MCF 10A (cell line): Measurements from ENCODE around the gene CBX6. TPM values are rescaled to one million over a fixed set of nuclear protein-coding genes. Genes with fewer than 3 reads are reported as not detected.

ENCODE experiments used
- BruUV-seq: library from RNA; stranded (reverse); fragments of 400-500 nt; replicated peaks from 2 replicates; lab custom pipeline; 2021; lab: Mats Ljungman, UMichigan
- CTCF ChIA-PET: fragments of 300-600 bp; sonication (Branson Sonifier 250); formaldehyde crosslinking; extraction: SDS; loops from one replicate; lab custom pipeline; 2021; ENCODE audit warnings: antibody characterized with exemption, inconsistent platforms; lab: Yijun Ruan, JAX
- POLR2A ChIA-PET: fragments of 300-600, 350-650 bp; sonication (Branson Sonifier 250); formaldehyde crosslinking; extraction: SDS; loops from one replicate; lab custom pipeline; 2020; ENCODE audit warnings: antibody characterized with exemption, inconsistent platforms; lab: Yijun Ruan, JAX
- DNase-seq: peaks from one replicate; pipeline ENCODE4 v3.0.0-alpha.2; 2018; ENCODE audit not compliant: unreplicated experiment
- H3K27ac Mint-ChIP-seq: one replicate; pipeline ENCODE4 v1.8.0; 2022; ENCODE audit warnings: mild to moderate bottlenecking, low read depth, mixed read lengths; ENCODE audit not compliant: unreplicated experiment
- H3K27me3 Mint-ChIP-seq: one replicate; pipeline ENCODE4 v1.8.0; 2022; ENCODE audit warnings: mixed read lengths; ENCODE audit not compliant: insufficient read depth, unreplicated experiment
- H3K36me3 Mint-ChIP-seq: one replicate; pipeline ENCODE4 v1.8.0; 2022; ENCODE audit warnings: mild to moderate bottlenecking, moderate library complexity, mixed read lengths; ENCODE audit not compliant: insufficient read depth, unreplicated experiment
- H3K4me1 Mint-ChIP-seq: one replicate; pipeline ENCODE4 v1.8.0; 2022; ENCODE audit warnings: mixed read lengths; ENCODE audit not compliant: insufficient read depth, unreplicated experiment
- H3K4me3 Mint-ChIP-seq: one replicate; pipeline ENCODE4 v1.8.0; 2022; ENCODE audit warnings: mild to moderate bottlenecking, moderate library complexity, mixed read lengths; ENCODE audit not compliant: unreplicated experiment
- H3K9me3 Mint-ChIP-seq: one replicate; pipeline ENCODE4 v1.8.0; 2022; ENCODE audit warnings: mixed read lengths; ENCODE audit not compliant: unreplicated experiment
- CTCF ChIP-seq: fragments of 200-600 bp; IDR thresholded peaks from one replicate; pipeline ENCODE4 v1.8.0; 2022; ENCODE audit warnings: antibody characterized with exemption, mild to moderate bottlenecking; ENCODE audit not compliant: unreplicated experiment
- intact Hi-C: fragments of 100-400 bp; cut with micrococcal nuclease; formaldehyde crosslinking; loops from 2 replicates; pipeline ENCODE4 v1.14.1; 2022
- total RNA-seq: library from RNA; stranded (reverse); gene quantifications from 2 replicates; pipeline ENCODE4 v1.2.3, GENCODE V29; 2022

Gene CBX6
- total RNA-seq, 1 experiment from 2014 or later = 22.9 TPM

GRCh38 chr22:38827510-38827909, 44.5 kb downstream of the CBX6 start:
- no peak for DNase-seq
- Mint-ChIP-seq H3K27me3 (no peaks in the 10 kb centered on the region), H3K4me3 (no peak overlapping the region), H3K36me3 (no peaks in the 10 kb centered on the region), H3K4me1 (no peaks in the 10 kb centered on the region), H3K9me3 (no peaks in the 10 kb centered on the region), H3K27ac (no peak overlapping the region)
- ChIA-PET CTCF (interaction anchor here (1.1 kb wide), 1 partner anchor 42 kb away, joined by 4 read pairs; no protein-coding TSS in a partner anchor), POLR2A (no interaction called here)
- no TSS peak for BruUV-seq
- intact Hi-C loops = no loop called here
- TF ChIP-seq CTCF = no peak

GRCh38 chr22:38826801-38827200, 45.2 kb downstream of the CBX6 start:
- Mint-ChIP-seq H3K9me3 (no peaks in the 10 kb centered on the region), H3K4me1 (no peaks in the 10 kb centered on the region), H3K4me3 (no peak overlapping the region), H3K27me3 (peaks cover under 1% of the 10 kb centered on the region), H3K36me3 (no peaks in the 10 kb centered on the region), H3K27ac (no peak overlapping the region)
- no TSS peak for BruUV-seq
- TF ChIP-seq CTCF = no peak
- POLR2A ChIA-PET = no interaction called here
- CTCF ChIA-PET = no interaction called here
- DNase-seq = no peak
- intact Hi-C loops = no loop called here

GRCh38 chr22:38826386-38826785, 45.6 kb downstream of the CBX6 start:
- Mint-ChIP-seq H3K4me3 (no peak overlapping the region), H3K27me3 (peaks cover 4% of the 10 kb centered on the region), H3K4me1 (no peaks in the 10 kb centered on the region), H3K36me3 (no peaks in the 10 kb centered on the region), H3K9me3 (no peaks in the 10 kb centered on the region), H3K27ac (no peak overlapping the region)
- intact Hi-C loops = no loop called here
- CTCF ChIA-PET = no interaction called here
- TF ChIP-seq CTCF = no peak
- no peak for DNase-seq
- BruUV-seq = no TSS peak
- POLR2A ChIA-PET = no interaction called here

GRCh38 chr22:38824585-38824984, 47.4 kb downstream of the CBX6 start:
- no peak overlapping the region for H3K27ac Mint-ChIP-seq
- BruUV-seq = no TSS peak
- DNase-seq = peak; percentile 86
- CTCF ChIA-PET = interaction anchor here (0.6 to 1.3 kb wide), 5 partner anchors 18 to 78 kb away, joined by 3 to 5 read pairs (median 3); no protein-coding TSS in a partner anchor
- H3K36me3 Mint-ChIP-seq = no peaks in the 10 kb centered on the region
- POLR2A ChIA-PET = interaction anchor here (0.7 kb wide), 1 partner anchor 33 kb away, joined by 3 read pairs; no protein-coding TSS in a partner anchor
- no peaks in the 10 kb centered on the region for H3K4me1 Mint-ChIP-seq
- intact Hi-C loops = no loop called here
- TF ChIP-seq CTCF = peak; percentile 34
- H3K27me3 Mint-ChIP-seq = peaks cover 22% of the 10 kb centered on the region
- H3K9me3 Mint-ChIP-seq = no peaks in the 10 kb centered on the region
- H3K4me3 Mint-ChIP-seq = no peak overlapping the region
